NT2/D1 (cell line): ENCODE measurements around the gene LTBP4.

Source experiments
- SUZ12 ChIP-seq: IDR thresholded peaks from 2 replicates; pipeline ENCODE4 v1.6.1; 2011; ENCODE audit not compliant: insufficient read length, insufficient read depth; ENCODE audit errors: extremely low read depth
- YY1 ChIP-seq: IDR thresholded peaks from 2 replicates; pipeline ENCODE4 v1.6.1; 2011; ENCODE audit not compliant: insufficient read length, insufficient read depth
- ZNF274 ChIP-seq: IDR thresholded peaks from 2 replicates; pipeline ENCODE4 v1.6.1; 2011; ENCODE audit warnings: mild to moderate bottlenecking, low read depth, low read length

DNA sequence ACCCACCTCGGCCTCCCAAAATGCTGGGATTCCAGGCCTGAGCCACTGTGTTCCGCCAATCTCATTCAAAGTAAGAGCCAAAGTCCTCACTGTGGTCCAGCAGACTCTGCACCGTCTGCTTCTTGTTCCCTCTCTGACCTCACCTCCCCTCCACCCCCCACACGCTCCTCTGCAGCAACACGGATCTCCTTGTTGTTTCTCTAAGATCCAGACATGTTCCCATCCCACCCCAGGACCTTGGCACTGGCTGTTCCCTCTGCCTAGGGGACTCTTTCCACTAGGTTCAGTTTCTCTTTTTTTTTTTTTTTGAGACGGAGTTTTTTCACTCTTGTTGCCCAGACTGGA, 38.4 kb downstream of the LTBP4 start:
- TF ChIP-seq ZNF274 (no peak), SUZ12 (no peak), YY1 (no peak)
